SK-N-SH treated with all-trans-retinoic acid at 6 μM for 48 hours (cell line): ENCODE data around the gene WWC2.
A peak's percentile ranks its signal among the peaks of the same experiment; 100 is the strongest.

Experiments
- ARNTL ChIP-seq: fragments of 450-650 bp; formaldehyde crosslinking; IDR thresholded peaks from 2 replicates; pipeline ENCODE4 v1.5.0; 2020; ENCODE audit warnings: low read depth, mild to moderate bottlenecking, moderate library complexity, borderline replicate concordance
- CREB5 ChIP-seq: fragments of 250-450 bp; sonication (Bioruptor Pico); IDR thresholded peaks from 2 replicates; pipeline ENCODE4 v1.5.1; 2020; ENCODE audit warnings: low read depth, mild to moderate bottlenecking, moderate library complexity
- CSDC2 ChIP-seq: fragments of 250-450 bp; sonication (Bioruptor Pico); IDR thresholded peaks from 2 replicates; pipeline ENCODE4 v1.5.0; 2020; ENCODE audit warnings: mild to moderate bottlenecking, moderate library complexity
- CSRNP3 ChIP-seq: fragments of 250-450 bp; sonication (Bioruptor Pico); IDR thresholded peaks from 2 replicates; pipeline ENCODE4 v1.5.1; 2021; ENCODE audit warnings: mild to moderate bottlenecking, moderate library complexity
- ESRRG ChIP-seq: fragments of 250-450 bp; sonication (Bioruptor Pico); IDR thresholded peaks from 2 replicates; pipeline ENCODE4 v1.6.1; 2021; ENCODE audit warnings: mild to moderate bottlenecking
- GLIS3 ChIP-seq: fragments of 250-450 bp; sonication (Bioruptor Pico); IDR thresholded peaks from 2 replicates; pipeline ENCODE4 v1.5.0; 2020; ENCODE audit warnings: mild to moderate bottlenecking, moderate library complexity
- PATZ1 ChIP-seq: fragments of 250-450 bp; sonication (Bioruptor Pico); IDR thresholded peaks from 2 replicates; pipeline ENCODE4 v1.8.0; 2020; ENCODE audit warnings: mild to moderate bottlenecking, moderate library complexity, borderline replicate concordance
- ZC3H10 ChIP-seq: fragments of 250-450 bp; sonication (Bioruptor Pico); IDR thresholded peaks from 2 replicates; pipeline ENCODE4 v1.5.1; 2021; ENCODE audit warnings: mild to moderate bottlenecking, moderate library complexity
- ZFP3 ChIP-seq: fragments of 250-450 bp; sonication (Bioruptor Pico); IDR thresholded peaks from 2 replicates; pipeline ENCODE4 v1.5.0; 2020; ENCODE audit warnings: mild to moderate bottlenecking, moderate library complexity
- ZFP30 ChIP-seq: fragments of 450-650 bp; formaldehyde crosslinking; IDR thresholded peaks from 2 replicates; pipeline ENCODE4 v1.5.0; 2022; ENCODE audit warnings: mild to moderate bottlenecking, moderate library complexity

- TF ChIP-seq ZFP30 (CRISPR knock-in tag) (peak; percentile 80), GLIS3 (no peak), CREB5 (CRISPR knock-in tag) (no peak), ARNTL (no peak), ZC3H10 (CRISPR knock-in tag) (no peak), CSDC2 (CRISPR knock-in tag) (no peak), PATZ1 (CRISPR knock-in tag) (no peak), CSRNP3 (no peak), ESRRG (no peak), ZFP3 (CRISPR knock-in tag) (no peak)
These were observed 27.8 kb upstream of the WWC2 start for GRCh38 chr4:183071222-183071621.
